Fibroblast of skin of right quadriceps (primary cell): ENCODE measurements around the gene LANCL2.
"Not testable (repeated sequence)": the region's sequence is repeated elsewhere in the genome, so short reads cannot be mapped to it uniquely, and the experiment has no call there.

Source experiments
- DNase-seq: peaks from one replicate; pipeline ENCODE4 v3.0.0-alpha.2; 2013

Gene LANCL2, protein sequence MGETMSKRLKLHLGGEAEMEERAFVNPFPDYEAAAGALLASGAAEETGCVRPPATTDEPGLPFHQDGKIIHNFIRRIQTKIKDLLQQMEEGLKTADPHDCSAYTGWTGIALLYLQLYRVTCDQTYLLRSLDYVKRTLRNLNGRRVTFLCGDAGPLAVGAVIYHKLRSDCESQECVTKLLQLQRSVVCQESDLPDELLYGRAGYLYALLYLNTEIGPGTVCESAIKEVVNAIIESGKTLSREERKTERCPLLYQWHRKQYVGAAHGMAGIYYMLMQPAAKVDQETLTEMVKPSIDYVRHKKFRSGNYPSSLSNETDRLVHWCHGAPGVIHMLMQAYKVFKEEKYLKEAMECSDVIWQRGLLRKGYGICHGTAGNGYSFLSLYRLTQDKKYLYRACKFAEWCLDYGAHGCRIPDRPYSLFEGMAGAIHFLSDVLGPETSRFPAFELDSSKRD

DNA sequence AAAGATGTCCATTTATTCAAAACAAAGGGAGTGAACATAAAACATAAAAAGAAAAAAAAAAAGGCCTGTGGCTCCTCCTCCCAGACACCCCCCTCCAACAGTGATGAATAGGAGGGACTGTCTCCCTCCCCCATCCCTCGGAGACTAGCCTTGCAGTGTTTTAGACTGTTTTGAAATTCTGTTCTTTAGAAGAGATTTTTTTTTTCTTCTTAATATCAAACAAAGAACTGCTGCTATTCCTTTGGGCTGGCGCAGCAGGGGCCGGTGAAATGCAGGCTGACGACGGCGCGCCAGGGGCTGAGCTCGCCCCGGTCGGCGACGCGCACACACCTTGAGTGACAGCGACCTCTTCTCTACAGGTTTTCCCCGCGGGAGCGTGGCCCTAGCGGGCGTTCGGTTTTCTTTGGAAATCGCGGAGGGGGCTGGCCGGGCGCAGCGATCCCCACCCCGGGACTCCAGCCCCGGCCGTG lies at the start of gene LANCL2:
Gene LANCL2 (plus strand): TSS at position 133 of the 470 bp plus-strand sequence. CDS start 689 bp downstream, outside the sequence.
- DNase-seq: peak; percentile 30

DNA sequence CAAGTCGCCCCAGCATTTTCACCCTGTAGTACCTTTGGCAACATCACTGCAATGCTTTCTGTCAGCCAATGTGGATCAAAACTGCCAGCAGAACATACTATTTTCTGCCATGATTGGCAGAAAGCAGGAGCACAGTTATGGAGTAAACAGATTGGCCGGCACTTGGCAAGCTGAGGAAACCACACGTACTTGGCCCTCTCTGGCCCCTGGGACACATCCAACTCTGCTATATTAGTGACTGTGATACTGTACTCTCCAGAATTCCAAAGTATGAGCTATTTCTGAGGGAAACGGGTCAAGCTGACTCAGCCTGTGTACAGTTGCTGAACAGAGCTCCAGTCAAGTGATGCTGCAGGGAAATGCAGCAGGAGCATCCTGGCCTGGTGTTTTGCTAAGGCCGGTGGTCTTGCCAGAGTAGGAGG lies 39.8 kb upstream of the LANCL2 start:
- peak; percentile 79 for DNase-seq

DNA sequence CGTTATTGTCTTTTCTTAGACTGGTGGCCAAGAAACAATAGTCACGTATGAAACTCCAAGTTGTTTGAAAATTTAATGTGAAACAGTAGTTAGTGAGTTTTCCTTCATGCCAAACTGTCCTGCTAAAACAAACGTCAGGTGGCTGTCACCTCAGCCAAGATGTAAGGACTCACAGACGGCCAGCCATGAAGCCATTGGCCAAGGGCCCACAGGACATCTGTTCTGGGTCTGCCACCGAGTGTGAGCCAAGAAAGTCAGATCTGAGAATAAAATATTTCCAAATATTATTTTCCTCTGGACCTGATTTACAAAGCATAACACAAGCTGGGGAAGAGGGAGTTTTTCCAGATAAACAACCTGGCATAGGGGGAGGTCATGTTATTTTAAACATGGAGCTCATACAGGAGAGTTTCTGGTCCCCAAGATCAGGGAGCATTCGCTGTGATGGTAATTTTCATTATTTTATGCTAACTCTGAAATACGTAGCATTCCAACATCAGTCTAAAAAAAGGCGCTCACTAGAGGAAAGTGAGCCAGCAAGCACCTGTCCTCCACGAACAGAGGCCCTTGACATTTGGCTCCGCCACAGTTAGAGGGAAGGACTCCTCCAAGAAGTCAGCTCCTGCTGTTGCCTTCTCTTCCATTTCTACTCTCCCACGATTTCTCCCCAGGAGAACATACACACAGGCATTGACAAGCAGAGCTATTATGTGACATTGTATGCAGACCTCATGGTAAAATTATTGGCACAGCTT lies 38.9 kb upstream of the LANCL2 start:
- DNase-seq: no peak

DNA sequence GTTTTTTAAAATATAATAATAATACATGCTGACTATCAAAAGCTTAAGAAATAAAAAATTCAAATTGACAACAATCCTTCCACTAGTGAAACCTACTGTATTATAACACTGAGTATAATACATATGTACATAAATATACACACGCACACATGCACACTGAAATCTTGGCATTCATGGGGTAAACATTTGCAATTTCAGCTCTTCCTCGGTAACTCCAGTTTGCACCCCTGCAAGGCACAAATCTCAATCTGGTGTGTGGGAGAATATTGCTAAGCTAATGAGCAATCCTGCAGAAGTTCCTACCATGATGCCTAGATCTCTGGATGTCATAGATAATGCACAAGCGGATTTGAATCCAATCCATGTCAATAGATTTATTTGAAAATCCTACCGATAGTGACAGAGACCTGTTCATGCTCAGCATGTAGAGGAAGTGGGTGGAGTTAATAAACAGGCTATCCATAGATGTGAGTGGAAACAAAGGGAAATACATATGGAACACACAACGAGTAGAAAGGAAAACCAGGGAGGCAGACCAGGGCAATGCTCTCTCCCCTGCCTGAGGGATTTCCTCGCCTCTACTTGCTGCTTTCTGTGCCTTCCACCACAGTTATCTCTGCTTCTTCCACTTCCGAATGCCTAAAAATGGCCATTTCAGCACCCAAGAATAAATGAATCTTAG lies 38.1 kb upstream of the LANCL2 start:
- DNase-seq: no peak

DNA sequence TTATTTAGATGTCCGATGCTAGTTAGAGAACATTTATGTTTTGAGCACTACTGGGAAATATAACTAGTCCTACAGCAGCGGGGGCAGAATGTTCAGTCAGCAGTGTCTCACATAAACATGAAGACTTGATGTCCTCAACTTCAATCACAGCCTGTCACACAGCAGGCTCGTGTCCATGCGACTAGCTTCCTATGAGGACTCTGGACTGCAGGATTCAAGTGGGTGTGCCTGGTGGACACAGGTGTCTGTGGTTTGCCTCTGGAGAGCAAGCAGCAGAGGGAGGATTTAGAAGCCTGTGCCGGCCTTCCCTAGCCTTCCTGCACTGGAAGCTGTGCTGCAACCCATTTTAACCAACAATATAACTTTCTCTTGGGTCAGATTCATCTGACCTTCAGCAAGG lies 30.0 kb upstream of the LANCL2 start:
- DNase-seq: no peak

DNA sequence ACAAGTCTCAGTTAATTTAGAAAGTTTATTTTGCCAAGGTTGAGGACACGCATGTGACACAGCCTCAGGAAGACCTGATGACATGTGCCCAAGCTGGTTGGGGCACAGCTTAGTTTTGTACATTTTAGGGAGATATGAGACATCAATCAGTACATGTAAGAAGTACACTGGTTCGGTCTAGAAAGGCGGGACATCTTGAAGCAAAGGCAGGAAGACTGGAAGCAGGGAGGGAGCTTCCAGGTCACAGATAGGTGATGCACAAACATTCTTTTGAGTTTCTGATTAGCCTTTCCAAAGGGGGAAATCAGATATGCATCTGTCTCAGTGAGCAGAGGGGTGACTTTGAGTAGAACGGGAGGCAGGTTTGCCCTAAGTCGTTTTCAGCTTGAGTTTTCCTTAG lies 29.4 kb upstream of the LANCL2 start:
- DNase-seq: no peak

DNA sequence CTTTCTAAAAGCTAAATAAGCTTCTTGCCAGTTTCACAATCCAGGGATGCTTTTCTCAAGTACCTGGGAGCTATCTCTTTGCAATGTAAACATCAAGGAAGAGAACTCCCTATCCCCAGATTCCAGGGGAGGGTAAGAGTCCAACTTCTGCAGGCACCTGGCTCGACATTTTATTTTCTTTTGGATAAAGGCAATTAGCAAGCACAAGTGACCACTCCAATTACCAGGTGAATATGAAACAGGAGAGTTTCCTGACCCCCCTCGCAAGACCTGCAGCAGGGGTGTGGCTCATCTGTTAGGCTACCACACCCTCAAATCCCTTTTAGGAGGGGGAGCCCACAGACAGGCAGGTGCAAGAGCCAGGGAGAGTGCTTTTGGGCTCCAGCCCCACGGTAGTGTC lies 28.6 kb upstream of the LANCL2 start:
- DNase-seq: no peak

DNA sequence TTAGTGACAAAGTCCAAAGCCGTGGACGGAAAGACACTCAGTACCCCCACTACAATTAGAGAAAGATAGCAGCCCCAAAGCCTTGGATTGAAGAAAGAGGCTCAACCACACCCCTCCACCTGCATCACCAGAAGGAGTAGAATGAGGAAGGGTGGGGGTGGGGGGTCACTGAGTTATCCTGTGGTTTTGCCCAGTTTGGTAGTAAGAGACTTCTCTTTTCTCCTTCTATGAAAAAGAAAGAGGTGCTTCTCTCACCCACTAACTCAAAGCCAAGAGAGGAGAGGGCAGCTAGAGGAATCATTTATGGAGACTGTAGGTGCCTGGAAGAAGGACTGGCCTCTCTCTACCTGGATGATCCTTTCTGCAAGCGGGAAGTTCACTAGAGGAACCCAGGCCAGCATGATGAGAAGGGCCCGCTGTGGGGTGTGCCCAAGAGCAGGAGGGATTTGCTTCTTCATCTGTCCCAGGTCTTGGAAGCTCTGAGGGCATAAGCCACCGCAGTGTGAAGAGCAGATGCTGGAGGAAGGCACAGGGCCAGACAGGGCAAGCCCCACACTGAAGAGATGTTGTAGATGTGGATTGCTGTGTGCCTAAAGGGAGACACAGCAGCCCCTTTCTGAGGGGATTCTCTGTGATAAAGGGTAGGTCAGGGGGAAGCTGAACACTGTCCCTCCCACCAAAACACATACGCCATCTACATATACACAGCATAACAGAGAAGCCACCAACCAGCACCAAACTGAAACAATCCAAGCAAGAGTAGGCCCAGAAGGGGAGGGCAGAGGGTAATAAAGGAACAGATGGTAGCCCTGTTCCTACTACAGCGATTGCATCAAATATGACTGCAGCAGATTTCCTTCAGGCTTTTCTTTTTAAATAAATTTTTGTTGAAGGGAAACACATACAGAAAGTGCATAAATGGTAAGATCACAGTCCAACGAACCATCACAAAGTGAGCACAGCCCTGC lies 25.8 kb upstream of the LANCL2 start:
- DNase-seq: no peak

DNA sequence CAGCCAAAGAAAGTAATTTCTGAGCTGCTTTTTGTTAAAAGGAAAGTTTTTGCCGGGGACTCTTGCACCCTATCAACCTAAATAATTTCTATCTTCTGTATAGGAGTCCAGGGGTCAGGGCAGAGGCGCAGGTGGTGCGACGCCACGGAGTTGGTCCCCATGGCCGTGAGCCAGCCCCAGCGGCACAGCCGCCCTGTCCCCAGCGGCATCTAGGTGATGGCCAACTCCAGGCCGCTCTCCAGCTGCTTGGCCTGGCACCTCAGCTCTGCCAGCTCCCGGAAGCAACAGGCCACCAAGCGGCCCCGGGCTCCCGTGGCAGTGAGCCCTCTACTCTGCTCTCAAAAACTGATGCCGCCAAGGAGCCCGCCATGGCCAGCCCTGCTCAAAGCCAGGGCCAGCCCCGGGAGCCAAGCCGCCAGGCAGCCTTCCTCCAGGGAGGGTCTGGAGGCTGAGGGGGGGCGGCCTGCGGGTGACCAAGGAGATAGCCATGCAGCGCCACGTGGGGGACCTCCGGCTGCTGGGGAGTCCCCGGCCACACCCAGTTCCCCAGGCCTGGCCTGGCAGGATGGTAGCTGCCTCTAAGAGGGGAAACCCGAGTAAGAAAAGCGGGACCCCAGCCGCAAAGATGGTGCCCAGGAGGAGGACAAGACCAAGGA lies 22.8 kb upstream of the LANCL2 start:
- DNase-seq: no peak

DNA sequence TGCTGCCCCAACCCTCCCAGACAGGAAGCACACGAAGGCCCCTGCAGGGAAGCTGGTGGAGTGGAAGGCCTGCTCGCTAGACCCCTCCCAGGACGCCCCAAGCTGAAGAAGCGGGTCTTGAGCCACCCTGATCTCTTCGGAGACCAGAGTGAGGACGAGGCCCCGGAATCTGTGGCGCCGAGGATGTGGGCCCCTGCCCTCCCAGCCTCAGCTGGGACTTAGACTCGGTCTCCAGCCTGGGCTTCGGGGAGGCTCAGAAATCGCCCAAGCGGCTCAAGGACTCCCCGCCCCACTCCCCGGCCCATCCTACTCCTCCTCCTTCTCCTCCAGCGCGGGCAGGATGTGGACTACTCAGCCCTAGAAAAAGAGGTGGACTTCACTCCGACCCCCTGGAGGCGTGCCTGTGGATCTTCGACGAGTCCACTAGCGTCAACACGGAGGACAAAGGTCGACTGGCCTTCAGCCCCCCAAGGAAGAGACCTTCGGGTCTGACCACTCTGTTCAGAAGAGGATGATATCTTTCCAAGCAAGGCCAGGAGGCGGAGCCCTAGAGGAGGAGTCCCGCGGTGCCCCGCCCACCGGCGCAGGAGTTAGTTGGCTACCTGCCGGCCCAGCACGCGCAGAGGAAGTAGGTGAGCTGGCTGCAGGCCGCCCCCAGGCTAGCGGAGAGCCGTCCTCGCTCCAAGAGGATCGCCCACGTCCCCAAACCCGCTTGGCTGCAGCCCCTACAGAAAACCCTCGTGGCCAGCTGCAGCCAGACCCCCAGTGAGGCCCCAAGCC lies 21.9 kb upstream of the LANCL2 start:
- DNase-seq: no peak

DNA sequence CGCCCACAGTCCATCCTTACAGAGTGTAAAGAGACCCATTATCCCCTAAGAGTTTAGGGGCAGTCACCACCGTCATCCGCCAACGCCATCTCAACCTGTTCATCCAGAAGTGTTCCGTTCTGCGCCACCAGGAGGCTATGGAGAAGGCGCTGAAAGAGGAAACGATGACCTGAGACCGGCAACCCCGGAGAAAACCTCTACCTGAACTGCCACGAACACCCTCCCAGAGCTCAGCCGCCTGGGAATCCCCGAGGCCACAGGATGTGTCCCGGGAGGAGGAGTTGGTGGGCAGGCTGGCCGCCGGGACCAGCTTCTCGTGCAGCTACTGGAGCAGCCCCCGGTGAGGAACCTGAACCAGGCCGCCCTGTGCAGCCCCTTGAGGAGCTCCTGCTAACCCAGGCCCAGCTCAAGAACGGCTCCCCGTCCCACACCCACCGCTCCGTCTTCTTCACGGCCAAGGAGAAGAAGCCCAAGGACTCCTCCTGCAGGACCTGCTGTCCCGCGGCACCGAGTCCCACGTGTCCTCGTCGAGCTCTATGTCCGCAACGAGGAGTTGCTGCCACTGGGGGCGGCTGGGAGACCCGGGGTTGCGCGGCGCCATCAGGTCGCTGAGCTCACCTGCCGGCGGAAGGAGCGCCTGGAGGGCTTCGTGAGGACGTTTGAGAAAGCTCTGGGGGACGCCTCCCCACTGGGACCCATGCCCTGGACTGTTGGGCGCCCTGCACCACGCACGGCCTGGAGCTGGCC lies 21.1 kb upstream of the LANCL2 start:
- DNase-seq: no peak

DNA sequence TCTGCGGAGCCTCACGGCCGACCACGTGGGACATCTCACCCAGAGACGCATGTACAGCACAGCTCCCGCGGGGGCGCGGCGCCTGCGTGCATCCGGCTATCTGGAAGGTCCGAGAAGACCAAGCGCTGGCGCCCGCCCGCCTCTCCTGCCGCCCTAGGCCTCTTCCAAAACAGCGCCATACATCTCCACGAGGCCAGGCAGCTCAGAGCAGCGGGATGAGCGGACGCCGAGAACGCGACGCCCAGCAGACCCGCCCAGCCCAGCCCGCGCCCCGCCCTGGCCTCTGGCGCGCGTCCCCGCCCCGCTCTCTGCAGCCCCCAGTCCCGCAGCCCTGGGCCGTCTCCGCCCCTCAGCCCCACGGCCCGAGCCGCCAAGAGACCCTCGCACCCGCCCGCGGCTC lies 20.3 kb upstream of the LANCL2 start:
- no peak for DNase-seq

DNA sequence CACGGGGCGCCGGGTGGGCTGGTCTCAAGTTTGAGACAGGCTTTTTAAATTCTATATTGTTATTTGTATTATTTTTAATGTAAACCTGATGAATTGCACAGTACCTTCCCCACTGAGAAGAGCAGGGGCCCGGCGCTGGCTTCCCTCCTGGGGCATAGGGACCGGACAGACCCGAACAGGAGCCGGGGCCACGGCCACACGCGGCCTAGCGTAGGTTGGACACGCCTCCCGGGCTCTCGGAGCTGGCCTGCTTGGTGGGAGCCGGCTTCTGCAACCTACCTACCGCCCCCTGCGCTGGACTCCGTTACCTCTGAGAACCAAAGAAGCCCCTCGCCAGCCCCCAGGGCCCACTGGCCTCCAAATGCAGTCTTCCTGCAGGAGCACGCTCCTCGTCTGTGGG lies 19.8 kb upstream of the LANCL2 start:
- no peak for DNase-seq

DNA sequence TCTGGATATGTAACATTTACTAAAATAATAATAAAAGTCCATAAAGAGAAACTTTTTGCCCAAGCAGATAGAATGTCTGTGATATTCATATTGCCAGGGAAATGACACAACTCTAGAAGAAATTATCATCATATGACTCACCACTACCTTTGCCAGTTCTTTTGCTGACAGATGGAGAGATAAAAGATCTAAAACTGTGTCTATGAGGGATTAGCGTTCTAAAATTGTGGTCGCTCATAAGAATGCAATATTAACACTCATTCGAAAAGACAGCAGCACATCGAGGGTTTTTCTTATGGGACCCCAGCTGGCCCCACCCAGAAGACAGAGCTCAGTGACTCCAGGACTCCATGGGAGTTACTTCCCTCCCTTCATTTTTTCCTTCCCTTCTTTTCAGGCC lies 16.6 kb upstream of the LANCL2 start:
- DNase-seq: peak; percentile 62

DNA sequence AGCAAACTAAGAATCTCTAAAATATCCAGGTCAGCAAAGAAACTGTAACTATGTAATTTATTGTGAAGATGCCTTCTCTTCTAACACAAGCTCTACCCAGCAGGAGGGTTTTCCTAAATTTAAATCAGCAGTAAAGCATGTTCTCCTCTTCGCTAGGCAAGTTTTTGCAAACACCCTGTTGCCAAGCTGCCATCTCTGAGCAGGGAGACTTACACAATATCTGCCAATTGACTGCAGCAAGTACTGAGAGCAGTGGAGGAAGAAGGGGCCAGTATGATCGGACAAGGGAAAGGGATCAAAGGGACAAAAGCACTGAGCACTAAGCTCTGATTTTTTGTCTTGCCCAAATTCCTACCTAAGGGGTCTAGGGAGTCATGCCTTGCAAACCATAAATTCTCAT lies 16.0 kb upstream of the LANCL2 start:
- no peak for DNase-seq

DNA sequence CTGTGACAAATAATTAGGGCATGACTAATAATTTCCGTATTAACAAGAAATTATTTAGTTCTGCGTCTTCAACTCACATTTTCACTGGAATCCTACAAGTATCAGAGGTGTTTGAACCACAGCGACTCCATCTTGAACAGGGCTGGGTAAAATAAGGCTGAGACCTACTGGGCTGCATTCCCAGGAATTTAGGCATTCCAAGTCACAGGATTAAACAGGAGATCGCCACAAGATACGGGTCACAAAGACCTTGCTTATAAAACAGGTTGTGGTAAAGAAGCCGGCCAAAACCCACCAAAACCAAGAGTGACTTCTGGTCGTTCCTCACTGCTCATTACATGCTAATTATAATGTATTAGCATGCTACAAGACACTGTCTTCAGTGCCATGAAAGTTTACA lies 14.9 kb upstream of the LANCL2 start:
- no peak for DNase-seq

DNA sequence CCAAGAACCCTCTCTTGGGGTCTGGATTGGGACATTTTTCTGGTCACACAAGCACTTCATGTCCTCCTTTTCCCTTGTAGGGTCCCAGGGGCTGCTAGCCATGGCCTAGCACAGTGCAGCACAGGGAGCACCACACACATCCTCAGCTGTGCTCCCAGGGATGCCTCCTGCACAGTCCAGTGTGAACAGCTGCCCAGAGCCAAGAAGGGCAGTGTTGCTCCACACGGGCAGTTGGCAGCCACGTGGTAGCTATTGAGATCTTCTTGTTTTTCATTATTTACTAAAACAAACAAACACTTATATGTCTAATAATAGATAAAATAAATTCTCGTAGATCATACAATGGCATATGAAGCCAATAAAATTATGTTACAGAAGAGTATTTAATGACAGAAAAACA lies 13.9 kb upstream of the LANCL2 start:
- DNase-seq: no peak

DNA sequence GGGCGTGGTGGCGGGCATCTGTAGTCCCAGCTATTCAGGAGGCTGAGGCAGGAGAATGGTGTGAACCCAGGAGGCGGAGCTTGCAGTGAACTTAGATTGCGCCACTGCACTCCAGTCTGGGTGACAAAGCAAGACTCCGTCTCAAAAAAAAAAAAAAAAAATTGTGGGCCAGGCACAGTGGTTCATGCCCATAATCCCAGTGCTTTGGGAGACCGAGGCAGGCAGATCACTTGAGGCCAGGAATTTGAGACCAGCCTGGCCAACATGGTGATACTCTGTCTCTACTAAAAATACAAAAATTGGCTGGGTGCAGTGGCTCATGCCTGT lies 12.2 kb upstream of the LANCL2 start:
- DNase-seq: not testable (repeated sequence)

DNA sequence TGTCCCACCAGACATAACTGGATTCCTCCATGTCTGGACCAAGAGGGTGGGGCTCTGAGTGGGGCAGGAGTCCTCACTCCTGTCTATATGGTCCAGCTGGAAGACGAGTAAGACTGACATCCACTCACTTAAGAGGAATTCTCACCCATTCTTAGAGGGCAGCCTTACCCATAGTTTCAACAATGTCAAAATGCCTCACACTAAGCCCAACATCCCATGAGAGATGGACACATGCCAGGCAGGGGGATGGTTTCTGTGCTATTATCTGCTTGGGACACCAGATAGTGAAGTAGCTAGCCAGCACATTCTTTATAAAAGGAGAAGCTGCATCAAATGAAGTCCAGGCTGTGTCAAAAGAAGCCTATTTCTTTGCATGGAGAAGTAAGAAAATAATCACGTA lies 4.7 kb upstream of the LANCL2 start:
- peak; percentile 22 for DNase-seq

DNA sequence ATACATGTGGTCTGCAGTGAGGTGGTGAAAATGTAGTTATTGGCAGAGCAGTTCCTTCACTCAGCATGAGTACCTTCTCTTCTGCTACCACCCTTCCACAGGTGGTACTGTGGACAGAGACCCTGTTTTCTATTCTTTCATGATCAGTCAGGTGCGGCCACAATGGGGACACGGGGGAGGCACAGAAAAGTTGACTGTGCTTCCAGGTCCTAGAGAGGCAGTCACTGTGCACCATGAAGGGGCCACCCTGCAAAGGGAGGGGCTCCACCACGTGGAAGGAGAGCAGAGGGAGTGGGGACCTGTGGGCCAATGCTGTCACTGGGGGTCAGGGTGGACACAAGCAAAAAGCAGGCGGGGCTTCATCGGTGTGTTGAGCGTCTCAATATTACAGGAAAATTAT lies 3.6 kb upstream of the LANCL2 start:
- DNase-seq: no peak
